ENCODE results near the gene GMEB2. TPM values are rescaled to one million over a fixed set of nuclear protein-coding genes. Genes with fewer than 3 reads are reported as not detected.
"Not testable (repeated sequence)": the region's sequence is repeated elsewhere in the genome, so short reads cannot be mapped to it uniquely, and the experiment has no call there.

Gene GMEB2
- total RNA-seq, 6 experiments from 2014 or later: 3.2 to 7.0 (median 5.1) TPM

GRCh38 chr20:63602321-63602720 lies 24.6 kb downstream of the GMEB2 start:
- H3K4me1 ChIP-seq: no peaks in the 10 kb centered on the region
- WGBS (ENCODE audit: insufficient coverage, low coverage, low lambda C conversion rate, missing lambda C conversion rate): no CpG with 5 or more reads among the region's 3 CpGs
- intact Hi-C loops (cut with DNase I): no loop called here
- no peak overlapping the region for H3K27ac ChIP-seq
- H3K36me3 ChIP-seq: peaks cover 4 to 26% (median 12%) of the 10 kb centered on the region in 4 donors
- ATAC-seq: no peak
- no peak overlapping the region for H3K4me3 ChIP-seq
- no peaks in the 10 kb centered on the region for H3K27me3 ChIP-seq
- H3K9me3 ChIP-seq: no peaks in the 10 kb centered on the region
- peak in 1 of 3 donors; percentile 6 for DNase-seq
- TF ChIP-seq POLR2A (IDR thresholded peaks at IDR 0.05) (no peak), CTCF (IDR thresholded peaks at IDR 0.05) (no peak)

- WGBS (ENCODE audit: insufficient coverage, low coverage, low lambda C conversion rate, missing lambda C conversion rate): 47% methylated on average over 5 of the region's 8 CpGs
- peaks cover 4 to 26% (median 12%) of the 10 kb centered on the region in 4 donors for H3K36me3 ChIP-seq
- H3K27me3 ChIP-seq: not testable (repeated sequence)
These were observed 25.2 kb downstream of the GMEB2 start for GRCh38 chr20:63601679-63602078.

GRCh38 chr20:63599396-63600050 lies 27.4 kb downstream of the GMEB2 start:
- Histone ChIP-seq H3K9me3 (no peaks in the 10 kb centered on the region), H3K27ac (no peak overlapping the region), H3K4me3 (no peak overlapping the region), H3K27me3 (no peaks in the 10 kb centered on the region), H3K4me1 (no peaks in the 10 kb centered on the region), H3K36me3 (peaks cover 4 to 26% (median 12%) of the 10 kb centered on the region in 4 donors)
- TF ChIP-seq CTCF (IDR thresholded peaks at IDR 0.05): no peak
- TF ChIP-seq POLR2A (IDR thresholded peaks at IDR 0.05): no peak
- intact Hi-C loops (cut with DNase I): no loop called here
- 91% methylated on average over 21 of the region's 27 CpGs for WGBS (ENCODE audit: insufficient coverage, low coverage, low lambda C conversion rate, missing lambda C conversion rate)
- DNase-seq: peak in 1 of 3 donors; percentile 8
- no peak for ATAC-seq

More at GRCh38 chr20:63601679-63602078, 25.2 kb downstream of the GMEB2 start:
- ATAC-seq; H3K27ac ChIP-seq; intact Hi-C loops (cut with DNase I); H3K9me3 ChIP-seq; H3K4me1 ChIP-seq; H3K4me3 ChIP-seq: not testable (repeated sequence)
- DNase-seq: peak in 1 of 3 donors; percentile 2

- no peak for ATAC-seq
- peaks cover 4 to 26% (median 12%) of the 10 kb centered on the region in 4 donors for H3K36me3 ChIP-seq
- TF ChIP-seq CTCF (IDR thresholded peaks at IDR 0.05) (no peak), POLR2A (IDR thresholded peaks at IDR 0.05) (no peak)
- peak in 1 of 3 donors; percentile 9 for DNase-seq
- intact Hi-C loops (cut with DNase I): no loop called here
- H3K4me3 ChIP-seq: no peak overlapping the region
- H3K4me1 ChIP-seq: no peaks in the 10 kb centered on the region
- H3K27ac ChIP-seq: no peak overlapping the region
- no peaks in the 10 kb centered on the region for H3K27me3 ChIP-seq
- 83% methylated on average over 13 of the region's 33 CpGs for WGBS (ENCODE audit: insufficient coverage, low coverage, low lambda C conversion rate, missing lambda C conversion rate)
- no peaks in the 10 kb centered on the region for H3K9me3 ChIP-seq
These were observed 28.2 kb downstream of the GMEB2 start for GRCh38 chr20:63598479-63599395.

All from right lobe of liver (tissue), 6 donors.